GM18867 (cell line): ENCODE results near the gene CDC42SE2.
A peak's percentile ranks its signal among the peaks of the same experiment; 100 is the strongest.
"Not testable (repeated sequence)": the region's sequence is repeated elsewhere in the genome, so short reads cannot be mapped to it uniquely, and the experiment has no call there.

Experiments used
- ATAC-seq: cut with Tn5 transposase; IDR thresholded peaks from one replicate; pipeline ENCODE4 v1.9.1; 2021; ENCODE audit warnings: mild to moderate bottlenecking, moderate library complexity; ENCODE audit not compliant: unreplicated experiment

CDC42SE2 gene

DNA sequence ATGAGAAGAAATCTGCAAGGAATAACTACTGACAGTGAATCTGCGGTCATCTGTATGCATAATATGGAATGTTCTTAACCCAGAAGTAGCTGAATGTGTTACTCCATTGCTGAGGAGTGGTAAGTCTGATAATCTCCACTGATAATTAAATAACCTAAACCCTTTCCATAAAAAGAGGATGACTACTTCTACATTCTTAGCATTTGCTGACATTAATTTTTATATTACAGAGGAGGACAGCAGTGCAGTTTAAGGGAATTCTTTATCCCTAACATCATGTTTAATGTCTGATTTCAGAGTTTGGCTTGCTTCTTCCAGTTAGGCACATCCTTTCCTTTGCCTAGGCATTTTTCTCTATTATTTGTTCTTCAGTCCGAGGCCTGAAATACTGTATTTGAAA lies 52.2 kb downstream of the CDC42SE2 start:
- ATAC-seq = no peak

DNA sequence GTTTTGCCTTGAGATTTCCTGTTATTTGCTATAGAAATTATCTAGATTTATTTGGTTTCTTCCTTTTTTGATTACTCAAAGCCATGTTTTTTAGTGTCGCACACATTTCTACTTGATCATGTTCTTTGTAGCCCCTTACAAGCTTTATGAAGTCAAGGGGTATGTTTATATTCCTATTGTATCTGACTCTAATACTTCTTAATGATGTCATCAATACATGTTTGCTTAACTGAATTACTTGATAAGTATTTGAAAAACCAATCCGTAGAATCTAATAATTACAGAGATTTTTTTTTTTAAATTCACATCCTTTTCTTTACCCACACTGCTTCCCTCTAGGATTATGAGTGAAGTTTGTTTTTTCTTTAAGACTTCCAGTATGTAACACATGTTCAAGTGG lies 53.0 kb downstream of the CDC42SE2 start:
- ATAC-seq = no peak

DNA sequence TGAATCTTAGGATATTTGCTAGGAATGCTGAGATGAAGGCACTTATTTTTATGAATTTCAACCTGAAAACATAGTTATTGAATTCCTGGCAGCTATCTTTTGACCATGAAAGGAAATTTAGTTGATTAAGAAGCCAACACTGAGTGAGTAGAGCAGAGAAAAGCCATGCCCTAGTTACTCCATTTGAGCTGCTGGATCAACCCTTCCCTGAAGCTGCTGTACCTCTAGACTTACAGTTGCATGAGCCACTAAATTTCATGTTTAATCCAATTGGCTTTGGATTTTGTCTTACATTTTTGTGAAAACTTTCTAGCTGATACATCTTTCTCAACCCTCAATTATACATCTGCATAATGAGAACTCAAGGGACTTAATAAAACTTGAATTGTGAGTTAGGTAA lies 54.6 kb downstream of the CDC42SE2 start:
- no peak for ATAC-seq

DNA sequence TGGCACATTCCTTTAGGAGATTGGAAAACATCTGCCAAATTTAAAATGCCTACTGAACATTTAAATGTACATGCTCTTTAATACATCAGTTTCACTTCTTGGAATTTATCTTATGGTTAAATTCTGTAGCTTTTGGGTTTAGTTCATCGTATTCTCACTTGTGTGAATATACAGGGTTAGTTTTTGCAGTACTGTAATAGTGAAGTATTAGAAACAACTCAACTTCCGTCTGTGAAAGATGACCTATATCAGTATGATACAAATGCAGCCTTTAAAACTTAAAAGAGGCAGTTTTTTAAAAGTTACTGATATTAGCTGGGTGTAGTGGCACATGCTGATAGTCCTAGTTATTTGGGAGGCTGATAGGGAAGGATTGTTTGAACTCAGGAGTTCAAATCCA lies 57.2 kb downstream of the CDC42SE2 start:
- no peak for ATAC-seq

DNA sequence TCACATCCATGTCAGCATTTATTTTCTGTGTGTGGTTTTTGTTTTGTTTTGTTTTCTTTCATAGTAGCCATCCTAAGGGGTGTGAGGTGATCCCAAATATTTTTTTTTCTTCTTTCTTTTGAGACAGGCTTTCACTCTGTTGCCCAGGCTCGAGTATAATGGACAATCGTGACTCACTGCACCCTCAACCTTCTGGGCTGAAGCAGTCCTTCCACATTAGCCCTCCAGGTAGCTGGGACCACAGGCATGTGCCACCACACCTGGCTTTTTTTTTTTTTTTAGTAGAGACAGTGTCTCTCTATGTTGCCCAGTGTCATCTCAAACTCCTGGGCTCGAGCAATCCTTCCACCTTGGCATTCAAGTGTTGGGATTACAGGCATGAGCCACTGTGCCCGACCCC lies 59.1 kb downstream of the CDC42SE2 start:
- ATAC-seq = no peak

DNA sequence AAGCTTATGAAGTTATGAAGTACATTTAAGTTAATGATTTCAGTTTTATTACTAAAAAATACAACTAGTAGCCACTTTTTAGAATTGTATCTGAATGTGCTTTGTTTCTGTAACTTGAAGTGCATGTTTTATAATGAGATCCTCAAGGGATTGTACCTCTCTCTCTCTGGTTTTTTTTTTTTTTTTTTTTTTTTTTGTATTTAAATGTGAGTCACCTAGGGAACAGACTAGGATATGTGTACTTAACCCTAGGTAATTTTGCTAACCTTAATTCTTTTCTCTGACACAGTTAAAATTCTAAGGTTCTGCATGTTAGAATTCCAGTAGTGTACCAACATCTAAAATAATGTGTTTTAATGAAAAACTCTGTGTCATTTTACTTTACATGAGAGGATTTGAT lies 59.5 kb downstream of the CDC42SE2 start:
- no peak for ATAC-seq

DNA sequence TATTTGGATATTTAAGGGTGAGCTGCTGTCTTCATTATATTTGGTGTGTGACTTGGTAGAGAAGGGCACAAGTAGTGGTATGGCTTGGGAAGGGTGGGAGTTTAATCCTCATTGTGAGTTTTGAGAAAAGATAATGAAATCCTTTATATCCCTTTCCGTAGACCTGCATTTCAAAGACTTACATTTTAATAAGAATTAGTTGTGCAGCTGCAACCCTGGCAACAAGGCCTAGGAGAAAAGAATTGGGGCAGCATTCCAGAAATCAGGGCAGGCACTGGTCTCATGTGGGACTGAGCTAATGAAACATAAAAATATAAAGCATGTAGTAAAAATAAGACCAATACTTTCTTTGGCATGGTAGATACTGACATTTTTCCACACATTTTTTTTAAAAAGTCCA lies 60.5 kb downstream of the CDC42SE2 start:
- no peak for ATAC-seq

DNA sequence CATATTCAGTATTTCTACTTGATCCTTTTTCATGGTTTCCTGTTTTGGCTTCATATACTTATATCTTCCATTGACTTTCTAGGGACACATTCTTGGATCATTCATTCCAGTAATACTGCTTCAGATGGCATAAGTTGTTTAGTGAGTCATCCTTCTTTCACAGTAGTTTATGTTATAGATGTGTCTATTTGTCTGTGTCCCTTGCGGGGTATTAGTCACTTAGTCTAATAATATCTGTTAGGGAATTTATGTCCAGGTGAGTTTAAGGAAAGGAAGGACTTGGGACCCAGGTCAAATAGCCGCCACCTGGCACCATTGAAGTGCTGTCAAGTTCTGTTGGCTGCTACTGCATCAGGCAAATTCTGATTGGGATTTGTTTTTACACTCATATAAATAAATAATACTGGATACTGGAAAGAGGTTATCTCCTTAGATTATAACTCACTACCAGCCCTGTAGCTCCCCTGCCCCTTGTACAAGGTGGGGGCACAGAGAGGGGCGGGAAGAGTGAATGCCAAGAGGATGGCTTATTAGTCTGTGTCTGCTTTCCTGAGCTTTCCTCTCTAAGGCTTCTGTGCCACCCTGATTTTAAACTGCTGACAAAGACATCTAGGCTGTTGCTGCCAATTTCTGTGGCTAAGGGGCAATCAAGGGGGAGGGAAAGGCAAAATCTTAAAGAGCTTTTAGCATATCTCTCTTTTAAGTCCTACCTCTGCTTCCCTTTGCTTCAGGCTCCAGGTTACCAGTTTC lies 64.9 kb downstream of the CDC42SE2 start:
- no peak for ATAC-seq

DNA sequence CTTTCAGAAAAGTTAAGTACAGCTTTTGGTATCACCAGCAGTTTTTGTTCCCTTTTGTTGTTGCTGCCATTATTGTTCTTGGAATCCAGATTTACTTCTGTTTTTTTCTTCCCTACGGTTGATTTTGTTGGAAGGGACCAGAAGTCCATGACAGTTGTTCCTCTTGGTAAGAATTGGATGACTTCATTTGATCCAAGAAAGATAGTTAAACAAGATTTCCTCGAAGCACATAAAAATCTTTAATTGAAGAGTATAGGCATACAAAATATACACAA lies 65.4 kb downstream of the CDC42SE2 start:
- no peak for ATAC-seq

DNA sequence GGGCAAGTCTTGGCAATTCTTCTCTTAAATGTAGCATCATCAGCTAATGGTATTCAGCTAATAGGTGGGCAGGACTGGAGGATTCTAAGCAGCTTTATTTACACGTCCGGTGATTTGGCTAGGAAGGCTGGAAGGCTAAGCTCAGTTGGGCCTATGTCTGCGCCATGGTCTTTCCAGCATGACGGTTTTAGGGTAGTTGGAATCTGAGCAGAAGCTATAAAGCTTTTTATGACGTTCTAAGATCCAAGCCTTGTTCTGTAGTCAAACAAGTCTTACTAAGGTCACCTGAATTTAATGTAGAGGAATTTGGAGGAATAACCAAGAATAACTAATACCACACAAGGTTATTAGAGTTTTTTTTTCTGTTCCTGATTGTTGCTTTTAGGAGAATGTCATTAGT lies 66.2 kb downstream of the CDC42SE2 start:
- ATAC-seq = no peak

DNA sequence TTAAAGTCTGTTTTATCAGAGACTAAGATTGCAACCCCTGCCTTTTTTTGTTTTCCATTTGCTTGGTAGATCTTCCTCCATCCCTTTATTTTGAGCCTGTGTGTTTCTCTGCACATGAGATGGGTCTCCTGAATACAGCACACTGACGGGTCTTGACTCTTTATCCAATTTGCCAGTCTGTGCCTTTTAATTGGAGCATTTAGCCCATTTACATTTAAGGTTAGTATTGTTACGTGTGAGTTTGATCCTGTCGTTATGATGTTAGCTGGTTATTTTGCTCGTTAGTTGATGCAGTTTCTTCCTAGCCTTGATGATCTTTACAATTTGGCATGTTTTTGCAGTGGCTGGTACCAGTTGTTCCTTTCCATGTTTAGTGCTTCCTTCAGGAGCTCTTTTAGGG lies 71.9 kb downstream of the CDC42SE2 start:
- not testable (repeated sequence) for ATAC-seq

DNA sequence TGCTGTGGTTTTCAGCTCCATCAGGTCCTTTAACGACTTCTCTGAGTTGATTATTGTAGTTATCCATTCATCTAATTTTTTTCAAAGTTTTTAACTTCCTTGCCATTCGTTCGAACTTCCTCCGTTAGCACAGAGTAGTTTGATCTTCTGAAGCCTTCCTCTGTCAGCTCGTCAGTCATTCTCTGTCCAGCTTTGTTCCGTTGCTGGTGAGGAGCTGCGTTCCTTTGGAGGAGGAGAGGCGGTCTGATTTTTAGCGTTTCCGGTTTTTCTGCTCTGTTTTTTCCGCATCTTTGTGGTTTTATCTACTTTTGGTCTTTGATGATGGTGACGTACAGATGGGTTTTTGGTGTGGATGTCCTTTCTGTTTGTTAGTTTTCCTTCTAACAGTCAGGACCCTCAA lies 72.9 kb downstream of the CDC42SE2 start:
- ATAC-seq = not testable (repeated sequence)

DNA sequence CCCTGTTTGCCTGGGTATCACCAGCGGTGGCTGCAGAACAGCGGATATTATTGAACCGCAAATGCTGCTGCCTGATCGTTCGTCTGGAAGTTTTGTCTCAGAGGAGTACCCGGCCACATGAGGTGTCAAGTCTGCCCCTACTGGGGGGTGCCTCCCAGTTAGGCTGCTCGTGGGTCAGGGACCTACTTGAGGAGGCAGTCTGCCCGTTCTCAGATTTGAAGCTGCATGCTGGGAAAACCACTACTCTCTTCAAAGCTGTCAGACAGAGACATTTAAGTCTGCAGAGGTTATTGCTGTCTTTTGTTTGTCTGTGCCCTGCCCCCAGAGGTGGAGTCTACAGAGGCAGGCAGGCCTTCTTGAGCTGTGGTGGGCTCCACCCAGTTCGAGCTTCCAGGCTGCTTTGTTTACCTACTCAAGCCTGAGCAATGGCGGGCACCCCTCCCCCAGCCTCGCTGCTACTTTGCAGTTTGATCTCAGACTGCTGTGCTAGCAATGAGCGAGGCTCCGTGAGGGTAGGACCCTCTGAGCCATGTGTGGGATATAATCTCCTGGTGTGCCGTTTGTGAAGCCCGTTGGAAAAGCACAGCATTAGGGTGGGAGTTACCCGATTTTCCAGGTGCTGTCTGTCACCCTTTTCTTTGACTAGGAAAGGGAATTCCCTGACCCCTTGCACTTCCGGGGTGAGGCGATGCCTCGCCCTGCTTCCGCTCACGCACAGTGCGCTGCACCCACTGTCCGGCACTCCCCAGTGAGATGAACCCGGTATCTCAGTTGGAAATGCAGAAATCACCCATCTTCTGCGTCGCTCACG lies 73.6 kb downstream of the CDC42SE2 start:
- not testable (repeated sequence) for ATAC-seq

DNA sequence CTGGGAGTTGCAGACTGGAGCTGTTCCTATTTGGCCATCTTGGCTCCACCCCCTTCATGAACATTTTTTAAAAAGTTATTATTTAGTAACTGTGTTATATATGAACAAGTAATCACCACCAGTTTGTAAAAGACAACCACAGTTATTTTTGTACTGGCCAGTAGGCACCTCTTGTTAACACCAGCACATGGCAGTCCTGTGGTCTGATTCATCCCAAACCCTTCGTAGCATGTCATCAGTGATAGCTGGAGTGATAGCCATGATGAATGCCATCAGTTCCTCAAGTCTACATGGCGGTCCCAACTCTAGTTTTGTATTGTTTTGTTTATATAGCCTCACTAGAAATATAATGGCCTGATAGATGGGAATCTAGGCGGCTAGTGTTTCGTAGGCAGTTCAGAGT lies 74.2 kb downstream of the CDC42SE2 start:
- no peak for ATAC-seq

DNA sequence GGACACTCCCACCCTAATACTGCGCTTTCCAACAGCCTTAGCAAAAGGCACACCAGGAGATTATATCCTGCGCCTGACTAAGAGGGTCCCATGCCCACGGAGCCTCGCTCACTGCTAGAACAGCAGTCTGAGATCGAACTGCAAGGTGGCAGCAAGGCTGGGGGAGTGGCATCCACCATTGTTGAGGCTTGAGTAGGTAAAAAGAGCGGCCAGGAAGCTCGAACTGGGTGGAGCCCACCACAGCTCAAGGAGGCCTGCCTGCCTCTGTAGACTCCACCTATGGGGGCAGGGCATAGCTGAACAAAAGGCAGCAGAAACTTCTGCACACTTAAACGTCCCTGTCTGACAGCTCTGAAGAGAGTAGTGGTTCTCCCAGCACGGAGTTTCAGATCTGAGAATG lies 80.4 kb downstream of the CDC42SE2 start:
- not testable (repeated sequence) for ATAC-seq

DNA sequence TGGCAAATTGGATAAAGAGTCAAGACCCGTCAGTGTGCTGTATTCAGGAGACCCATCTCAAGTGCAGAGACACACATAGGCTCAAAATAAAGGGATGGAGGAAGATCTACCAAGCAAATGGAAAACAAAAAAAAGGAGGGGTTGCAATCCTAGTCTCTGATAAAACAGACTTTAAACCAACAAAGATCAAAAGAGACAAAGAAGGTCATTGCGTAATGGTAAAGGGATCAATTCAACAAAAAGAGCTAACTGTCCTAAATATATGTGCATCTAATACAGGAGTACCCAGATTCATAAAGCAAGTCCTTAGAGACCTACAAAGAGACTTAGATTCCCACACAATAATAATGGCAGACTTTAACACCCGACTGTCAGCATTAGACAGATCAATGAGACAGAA lies 82.4 kb downstream of the CDC42SE2 start:
- not testable (repeated sequence) for ATAC-seq

DNA sequence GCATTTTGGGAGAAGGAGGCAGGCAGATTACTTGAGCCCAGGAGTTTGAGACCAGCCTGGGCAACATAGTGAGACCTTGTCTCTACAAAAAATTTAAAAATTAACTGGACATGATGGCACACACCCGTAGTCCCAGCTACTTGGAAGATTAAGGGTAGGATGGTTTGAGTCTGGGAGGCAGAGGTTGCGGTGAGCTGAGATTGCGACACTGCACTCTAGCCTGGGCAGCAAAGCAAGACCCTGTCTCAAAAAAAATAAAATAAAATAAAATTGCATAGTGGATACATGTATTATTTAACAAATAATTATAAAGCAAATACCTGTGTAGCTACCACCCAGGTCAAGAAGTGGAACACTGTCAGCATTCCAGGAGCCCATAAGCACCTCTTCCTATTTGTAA lies 90.1 kb downstream of the CDC42SE2 start:
- no peak for ATAC-seq

DNA sequence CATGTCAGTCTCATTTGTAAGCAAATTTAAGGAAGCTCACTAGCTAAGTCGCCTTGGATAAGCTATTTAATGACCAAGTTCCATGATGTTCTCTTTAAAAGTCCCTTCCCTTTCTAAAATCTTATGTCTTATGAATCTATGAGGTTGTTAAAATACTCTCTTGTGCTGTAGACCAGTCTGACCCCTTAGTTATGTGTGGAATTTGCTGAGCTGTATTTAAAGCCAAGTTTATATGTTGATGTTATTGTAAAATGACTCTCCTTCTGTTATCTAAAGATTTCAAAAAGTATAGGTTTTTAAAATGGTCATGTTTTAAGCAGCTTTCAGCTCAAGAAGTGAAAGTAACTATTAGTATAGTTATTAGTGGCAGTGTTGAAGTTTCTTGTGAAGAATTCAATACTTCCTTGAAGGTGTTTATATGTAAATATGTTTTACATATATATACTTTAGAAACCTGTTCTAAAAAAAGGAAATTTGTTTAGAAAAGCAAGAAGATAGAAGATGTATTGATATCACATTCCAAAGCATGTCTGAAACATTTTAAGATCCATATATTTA lies 92.2 kb downstream of the CDC42SE2 start:
- ATAC-seq = no peak

DNA sequence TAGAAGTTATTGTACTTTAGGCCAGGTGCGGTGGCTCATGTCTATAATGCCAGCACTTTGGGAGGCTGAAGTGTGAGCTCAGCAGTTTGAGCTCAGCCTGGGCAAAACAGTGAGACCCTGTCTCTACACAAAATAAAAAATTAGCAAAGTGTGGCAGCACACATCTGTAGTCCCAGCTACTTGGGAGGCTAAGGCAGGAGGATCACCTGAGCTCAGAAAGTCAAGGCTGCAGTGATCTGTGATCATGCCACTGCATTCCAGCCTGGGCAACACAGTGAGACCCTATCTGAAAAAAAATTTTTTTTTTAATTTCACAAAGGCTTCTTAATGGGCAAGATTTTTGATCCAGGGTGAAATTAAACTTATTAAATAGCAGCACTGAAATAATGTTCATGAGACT lies 92.8 kb downstream of the CDC42SE2 start:
- ATAC-seq = no peak

DNA sequence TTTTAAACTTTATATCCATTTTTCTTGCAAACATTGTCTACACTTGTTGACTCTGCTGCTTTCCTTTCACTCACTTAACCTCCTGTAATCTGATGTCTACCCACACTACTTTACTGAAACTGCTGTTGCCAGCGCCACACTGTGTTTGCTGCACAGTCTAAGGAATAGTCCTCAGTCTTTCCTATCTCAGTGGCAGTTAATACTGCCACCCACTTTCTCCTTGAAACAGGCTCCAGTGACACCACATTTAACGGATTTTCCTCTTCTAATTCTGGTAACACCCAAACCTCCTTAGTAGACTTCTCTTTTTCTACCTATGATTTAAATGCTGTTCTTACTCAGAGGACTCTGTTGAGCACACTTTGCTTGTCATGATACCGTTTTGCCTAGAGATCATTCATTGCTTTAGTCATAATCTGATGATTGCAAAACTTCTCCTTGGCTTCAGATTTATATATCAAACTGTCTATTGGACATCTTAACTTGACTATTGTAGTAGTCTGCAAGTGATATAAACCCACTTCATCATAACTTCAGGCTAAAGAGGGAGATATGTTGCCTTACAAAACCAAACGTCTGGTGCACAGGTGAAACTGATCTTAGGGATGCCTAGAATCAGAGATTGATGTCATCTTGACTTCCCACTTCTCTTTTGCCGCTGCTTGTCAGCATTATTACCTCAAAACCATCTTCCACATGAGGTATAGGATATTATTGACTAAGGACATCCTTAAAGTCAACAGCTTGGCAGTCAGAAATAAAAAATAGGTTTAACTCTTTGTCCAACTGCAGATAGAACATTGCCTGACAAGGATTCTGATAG lies 94.1 kb downstream of the CDC42SE2 start:
- peak; percentile 62 for ATAC-seq

DNA sequence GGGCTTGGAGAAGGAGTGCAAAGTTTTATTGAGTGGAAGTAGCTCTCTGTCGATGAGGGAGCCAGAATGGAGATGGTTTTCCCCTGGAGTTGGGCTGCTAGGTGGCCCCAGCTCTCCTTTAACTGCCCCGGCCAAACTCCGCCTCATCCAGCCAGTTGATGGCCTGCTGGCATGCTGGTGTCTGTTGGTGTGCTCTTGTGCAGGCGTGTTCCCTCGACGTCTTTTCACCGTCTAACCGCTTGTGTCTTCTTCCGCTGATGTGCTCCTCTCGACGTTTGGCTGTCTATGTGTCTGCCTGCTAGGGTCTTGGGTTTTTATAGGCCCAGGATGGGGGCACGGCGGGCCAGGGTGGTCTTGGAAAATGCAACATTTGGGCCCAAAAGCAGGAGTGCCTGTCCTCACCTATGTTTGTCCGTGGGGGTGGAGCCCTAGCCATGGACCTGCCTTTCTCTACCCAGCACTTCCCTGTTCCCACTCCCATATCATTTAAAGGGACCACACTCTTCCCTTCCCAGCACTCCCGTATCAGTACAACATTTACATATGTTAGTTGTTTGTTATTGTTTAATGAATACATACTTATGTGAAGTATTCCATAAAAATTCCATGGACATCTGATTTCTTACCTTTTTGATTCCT lies 97.9 kb downstream of the CDC42SE2 start:
- ATAC-seq = no peak
